ENCODE measurements around the gene ZNF639. TPM values are rescaled to one million over a fixed set of nuclear protein-coding genes. Genes with fewer than 3 reads are reported as not detected.
"Not testable (repeated sequence)": the region's sequence is repeated elsewhere in the genome, so short reads cannot be mapped to it uniquely, and the experiment has no call there.

Gene ZNF639
- total RNA-seq, 1 donor from 2014 or later: 44.6 TPM

- H3K27me3 Mint-ChIP-seq (ENCODE audit: low read depth): no peaks in the 10 kb centered on the region
- TF ChIP-seq, protein P1, sequence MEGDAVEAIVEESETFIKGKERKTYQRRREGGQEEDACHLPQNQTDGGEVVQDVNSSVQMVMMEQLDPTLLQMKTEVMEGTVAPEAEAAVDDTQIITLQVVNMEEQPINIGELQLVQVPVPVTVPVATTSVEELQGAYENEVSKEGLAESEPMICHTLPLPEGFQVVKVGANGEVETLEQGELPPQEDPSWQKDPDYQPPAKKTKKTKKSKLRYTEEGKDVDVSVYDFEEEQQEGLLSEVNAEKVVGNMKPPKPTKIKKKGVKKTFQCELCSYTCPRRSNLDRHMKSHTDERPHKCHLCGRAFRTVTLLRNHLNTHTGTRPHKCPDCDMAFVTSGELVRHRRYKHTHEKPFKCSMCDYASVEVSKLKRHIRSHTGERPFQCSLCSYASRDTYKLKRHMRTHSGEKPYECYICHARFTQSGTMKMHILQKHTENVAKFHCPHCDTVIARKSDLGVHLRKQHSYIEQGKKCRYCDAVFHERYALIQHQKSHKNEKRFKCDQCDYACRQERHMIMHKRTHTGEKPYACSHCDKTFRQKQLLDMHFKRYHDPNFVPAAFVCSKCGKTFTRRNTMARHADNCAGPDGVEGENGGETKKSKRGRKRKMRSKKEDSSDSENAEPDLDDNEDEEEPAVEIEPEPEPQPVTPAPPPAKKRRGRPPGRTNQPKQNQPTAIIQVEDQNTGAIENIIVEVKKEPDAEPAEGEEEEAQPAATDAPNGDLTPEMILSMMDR (conservative IDR thresholded peaks at IDR 0.05): no peak
- peaks cover 16% of the 10 kb centered on the region for H3K4me1 Mint-ChIP-seq
- peaks cover 4% of the 10 kb centered on the region for H3K36me3 Mint-ChIP-seq (ENCODE audit: low read depth)
- H3K9me3 Mint-ChIP-seq: peaks cover 11% of the 10 kb centered on the region
- H3K4me3 Mint-ChIP-seq: no peak overlapping the region
- DNase-seq (ENCODE audit: low read depth, low spot score): no peak
- H3K27ac Mint-ChIP-seq (ENCODE audit: unreplicated experiment): no peak overlapping the region
These were observed 21.2 kb upstream of the ZNF639 start for GRCh38 chr3:179301645-179302044.

DNA sequence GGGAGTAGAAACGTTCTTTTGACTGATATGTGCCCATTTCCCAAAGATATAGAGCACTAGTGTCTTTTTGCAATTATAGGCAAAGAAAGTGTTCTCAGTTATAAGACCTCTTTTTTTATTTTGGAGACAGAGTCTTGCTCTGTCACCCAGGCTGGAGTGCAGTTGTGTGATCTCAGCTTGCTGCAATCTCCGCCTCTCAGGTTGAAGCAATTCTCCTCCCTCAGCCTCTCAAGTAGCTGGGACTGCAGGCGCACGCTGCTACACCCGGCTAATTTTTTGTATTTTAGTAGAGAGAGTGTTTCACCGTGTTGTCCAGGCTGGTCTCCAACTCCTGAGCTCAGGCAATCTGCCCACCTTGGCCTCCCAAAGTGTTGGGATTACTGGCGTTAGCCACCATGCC, 20.7 kb upstream of the ZNF639 start:
- Mint-ChIP-seq H3K4me1 (peaks cover 16% of the 10 kb centered on the region), H3K27me3 (ENCODE audit: low read depth) (no peaks in the 10 kb centered on the region), H3K9me3 (peaks cover 10% of the 10 kb centered on the region), H3K36me3 (ENCODE audit: low read depth) (peaks cover 4% of the 10 kb centered on the region), H3K27ac (ENCODE audit: unreplicated experiment) (no peak overlapping the region), H3K4me3 (no peak overlapping the region)
- DNase-seq (ENCODE audit: low read depth, low spot score): no peak
- TF ChIP-seq, protein P1 (conservative IDR thresholded peaks at IDR 0.05): no peak

DNA sequence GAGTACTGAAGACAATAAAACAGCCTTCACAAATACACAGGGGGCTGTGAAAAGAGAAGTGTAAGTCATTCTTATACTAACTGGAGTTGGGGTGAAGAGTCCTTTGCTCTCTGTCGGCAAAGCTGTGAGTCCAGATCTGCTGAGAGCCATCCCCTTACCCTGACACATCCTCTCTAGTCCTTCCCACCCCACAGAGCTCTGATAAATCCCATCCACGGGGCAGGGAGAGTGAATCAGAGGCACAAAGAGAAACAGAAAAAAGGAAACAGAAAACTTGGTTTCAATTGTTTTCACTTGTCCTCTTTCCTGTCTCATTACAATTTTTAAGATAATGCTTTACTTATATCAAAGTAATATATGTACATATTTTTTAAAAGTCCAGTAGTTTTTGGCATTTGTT, 18.2 kb upstream of the ZNF639 start:
- H3K4me3 Mint-ChIP-seq: no peak overlapping the region
- TF ChIP-seq, protein P1 (conservative IDR thresholded peaks at IDR 0.05): no peak
- H3K27ac Mint-ChIP-seq (ENCODE audit: unreplicated experiment): no peak overlapping the region

GRCh38 chr3:179307362-179307761, 15.5 kb upstream of the ZNF639 start:
- H3K36me3 Mint-ChIP-seq (ENCODE audit: low read depth); H3K27me3 Mint-ChIP-seq (ENCODE audit: low read depth); H3K4me3 Mint-ChIP-seq; H3K4me1 Mint-ChIP-seq; H3K9me3 Mint-ChIP-seq; DNase-seq (ENCODE audit: low read depth, low spot score); H3K27ac Mint-ChIP-seq (ENCODE audit: unreplicated experiment): not testable (repeated sequence)

More for the DNA sequence above, 18.2 kb upstream of the ZNF639 start:
- H3K36me3 Mint-ChIP-seq (ENCODE audit: low read depth): peaks cover 4% of the 10 kb centered on the region
- DNase-seq (ENCODE audit: low read depth, low spot score): no peak
- no peaks in the 10 kb centered on the region for H3K27me3 Mint-ChIP-seq (ENCODE audit: low read depth)
- no peaks in the 10 kb centered on the region for H3K4me1 Mint-ChIP-seq
- peaks cover 4% of the 10 kb centered on the region for H3K9me3 Mint-ChIP-seq

- Mint-ChIP-seq H3K36me3 (ENCODE audit: low read depth) (no peaks in the 10 kb centered on the region), H3K4me1 (no peaks in the 10 kb centered on the region), H3K27ac (ENCODE audit: unreplicated experiment) (no peak overlapping the region), H3K27me3 (ENCODE audit: low read depth) (no peaks in the 10 kb centered on the region), H3K4me3 (no peak overlapping the region), H3K9me3 (no peaks in the 10 kb centered on the region)
- DNase-seq (ENCODE audit: low read depth, low spot score): no peak
- TF ChIP-seq, protein P1 (conservative IDR thresholded peaks at IDR 0.05): no peak
These were observed 14.8 kb upstream of the ZNF639 start for GRCh38 chr3:179308001-179308400.

DNA sequence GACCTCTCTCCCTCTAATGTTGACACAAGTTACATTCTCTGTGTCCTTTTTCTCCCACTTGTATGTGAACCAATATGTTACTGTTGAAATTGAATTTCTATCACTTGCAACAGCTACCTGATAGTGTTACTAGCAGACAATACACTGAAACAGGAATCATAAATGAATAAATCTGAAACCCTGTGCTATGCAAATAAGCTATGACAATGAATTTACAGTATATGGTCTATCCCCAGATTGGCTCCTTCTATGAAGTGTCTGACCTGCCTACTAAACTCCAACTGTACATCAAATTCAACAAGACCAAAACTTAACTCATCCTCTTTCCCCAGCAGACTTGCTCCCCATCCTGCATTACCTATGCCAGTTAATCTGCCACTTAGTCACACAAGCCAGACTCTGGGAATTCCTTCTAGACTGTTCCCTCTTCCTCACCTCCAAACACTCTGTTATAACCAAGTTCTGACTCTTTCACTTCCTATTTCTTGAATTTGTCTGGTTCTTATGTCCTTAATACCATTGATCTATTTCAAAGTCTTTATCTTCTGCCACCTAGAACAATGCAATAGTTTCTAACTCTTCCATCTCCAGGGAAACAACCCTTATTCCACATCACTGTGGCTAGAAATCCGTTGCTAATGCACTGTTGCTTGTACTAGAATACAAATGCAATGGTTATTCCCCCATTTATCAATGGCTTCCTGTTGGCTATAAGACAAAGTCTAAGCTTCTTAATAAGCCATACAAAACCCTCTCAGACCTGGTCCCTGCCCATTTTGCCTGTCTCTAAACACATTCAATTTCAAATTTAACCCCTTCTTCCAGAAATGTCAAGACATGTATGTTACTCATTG, 13.4 kb upstream of the ZNF639 start:
- Mint-ChIP-seq H3K27ac (ENCODE audit: unreplicated experiment) (no peak overlapping the region), H3K4me1 (no peaks in the 10 kb centered on the region), H3K4me3 (no peak overlapping the region), H3K9me3 (no peaks in the 10 kb centered on the region), H3K27me3 (ENCODE audit: low read depth) (no peaks in the 10 kb centered on the region), H3K36me3 (ENCODE audit: low read depth) (no peaks in the 10 kb centered on the region)
- DNase-seq (ENCODE audit: low read depth, low spot score): no peak
- TF ChIP-seq, protein P1 (conservative IDR thresholded peaks at IDR 0.05): no peak

All from neural crest cell (in vitro differentiated cells).